ENCODE results near the gene MYOF. TPM values are rescaled to one million over a fixed set of nuclear protein-coding genes. Genes with fewer than 3 reads are reported as not detected.

Gene MYOF
- total and polyA plus RNA-seq, 7 donors = 0.70 to 9.4 (median 4.2) TPM

GRCh38 chr10:93300981-93301380 is 181.2 kb downstream of the MYOF start:
- H3K27ac ChIP-seq = no peak overlapping the region
- ATAC-seq = no peak
- intact Hi-C loops (cut with DNase I) = no loop called here
- peaks cover 0 to 4% (median 0%) of the 10 kb centered on the region in 3 donors for H3K27me3 ChIP-seq (ENCODE audit: insufficient read depth in 3 of 3, low read length in 2 of 3)
- no peaks in the 10 kb centered on the region for H3K4me1 ChIP-seq
- no peaks in the 10 kb centered on the region for H3K9me3 ChIP-seq
- 93 to 97% (median 96%) methylated on average over 5 of the region's 5 CpGs for WGBS, 3 donors
- TF ChIP-seq, protein P1, sequence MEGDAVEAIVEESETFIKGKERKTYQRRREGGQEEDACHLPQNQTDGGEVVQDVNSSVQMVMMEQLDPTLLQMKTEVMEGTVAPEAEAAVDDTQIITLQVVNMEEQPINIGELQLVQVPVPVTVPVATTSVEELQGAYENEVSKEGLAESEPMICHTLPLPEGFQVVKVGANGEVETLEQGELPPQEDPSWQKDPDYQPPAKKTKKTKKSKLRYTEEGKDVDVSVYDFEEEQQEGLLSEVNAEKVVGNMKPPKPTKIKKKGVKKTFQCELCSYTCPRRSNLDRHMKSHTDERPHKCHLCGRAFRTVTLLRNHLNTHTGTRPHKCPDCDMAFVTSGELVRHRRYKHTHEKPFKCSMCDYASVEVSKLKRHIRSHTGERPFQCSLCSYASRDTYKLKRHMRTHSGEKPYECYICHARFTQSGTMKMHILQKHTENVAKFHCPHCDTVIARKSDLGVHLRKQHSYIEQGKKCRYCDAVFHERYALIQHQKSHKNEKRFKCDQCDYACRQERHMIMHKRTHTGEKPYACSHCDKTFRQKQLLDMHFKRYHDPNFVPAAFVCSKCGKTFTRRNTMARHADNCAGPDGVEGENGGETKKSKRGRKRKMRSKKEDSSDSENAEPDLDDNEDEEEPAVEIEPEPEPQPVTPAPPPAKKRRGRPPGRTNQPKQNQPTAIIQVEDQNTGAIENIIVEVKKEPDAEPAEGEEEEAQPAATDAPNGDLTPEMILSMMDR (IDR thresholded peaks at IDR 0.05) = no peak
- DNase-seq = no peak
- H3K36me3 ChIP-seq (ENCODE audit: insufficient read depth in 1 of 2, low read depth in 1 of 2) = no peaks in the 10 kb centered on the region
- no peak overlapping the region for H3K4me3 ChIP-seq

- DNase-seq (no peak), ATAC-seq (no peak)
- Histone ChIP-seq H3K9me3 (no peaks in the 10 kb centered on the region), H3K27ac (no peak overlapping the region), H3K27me3 (ENCODE audit: insufficient read depth in 3 of 3, low read length in 2 of 3) (peaks cover 0 to 4% (median 0%) of the 10 kb centered on the region in 3 donors), H3K36me3 (ENCODE audit: insufficient read depth in 1 of 2, low read depth in 1 of 2) (no peaks in the 10 kb centered on the region), H3K4me3 (no peak overlapping the region), H3K4me1 (no peaks in the 10 kb centered on the region)
- 44 to 55% (median 50%) methylated on average over 7 of the region's 7 CpGs for WGBS, 3 donors
- TF ChIP-seq, protein P1 (IDR thresholded peaks at IDR 0.05) = no peak
- intact Hi-C loops (cut with DNase I) = no loop called here
Observed at GRCh38 chr10:93300288-93300917, 181.7 kb downstream of the MYOF start.

GRCh38 chr10:93299606-93300287 is 182.4 kb downstream of the MYOF start:
- Histone ChIP-seq H3K36me3 (ENCODE audit: insufficient read depth in 1 of 2, low read depth in 1 of 2) (no peaks in the 10 kb centered on the region), H3K27ac (no peak overlapping the region), H3K9me3 (no peaks in the 10 kb centered on the region), H3K4me3 (no peak overlapping the region), H3K27me3 (ENCODE audit: insufficient read depth in 3 of 3, low read length in 2 of 3) (peaks cover 0 to 4% (median 0%) of the 10 kb centered on the region in 3 donors), H3K4me1 (no peaks in the 10 kb centered on the region)
- intact Hi-C loops (cut with DNase I) = no loop called here
- ATAC-seq (no peak), DNase-seq (no peak)
- 33 to 39% (median 37%) methylated on average over 18 of the region's 18 CpGs for WGBS, 3 donors
- TF ChIP-seq, protein P1 (IDR thresholded peaks at IDR 0.05) = no peak

- DNase-seq (no peak), ATAC-seq (no peak)
- WGBS, 3 donors = 50 to 54% (median 51%) methylated on average over 6 of the region's 6 CpGs
- TF ChIP-seq, protein P1 (IDR thresholded peaks at IDR 0.05) = no peak
- H3K4me3 ChIP-seq = no peak overlapping the region
- H3K9me3 ChIP-seq = no peaks in the 10 kb centered on the region
- intact Hi-C loops (cut with DNase I) = no loop called here
- H3K27ac ChIP-seq = no peak overlapping the region
- no peaks in the 10 kb centered on the region for H3K36me3 ChIP-seq (ENCODE audit: insufficient read depth in 1 of 2, low read depth in 1 of 2)
- H3K27me3 ChIP-seq (ENCODE audit: insufficient read depth in 3 of 3, low read length in 2 of 3) = peaks cover 0 to 4% (median 0%) of the 10 kb centered on the region in 3 donors
- H3K4me1 ChIP-seq = no peaks in the 10 kb centered on the region
Observed at GRCh38 chr10:93299195-93299594, 182.9 kb downstream of the MYOF start.

Measured in psoas muscle (tissue), 8 donors.